Heart left ventricle (tissue), 16 donors: ENCODE measurements around the gene MRPL17. TPM values are rescaled to one million over a fixed set of nuclear protein-coding genes. Genes with fewer than 3 reads are reported as not detected.
A peak's percentile ranks its signal among the peaks of the same experiment; 100 is the strongest.

ENCODE experiments used
- ATAC-seq, 4 donors: fragments of 200-7000 bp; cut with Tn5 transposase; one replicate each; pipeline ENCODE4 v1.9.1; 2020 to 2022; ENCODE audit warnings: moderate library complexity in 4 of 4, mild to moderate bottlenecking in 3 of 4, moderate number of reproducible peaks in 1 of 4
- DNase-seq, 5 donors: peaks; one replicate each; pipeline ENCODE4 v3.0.0-alpha.2; 2020
- H3K27ac ChIP-seq, 12 donors: fragments of 200-600 bp; sonication (generic) in 4 of 12; one replicate each; pipeline versions ENCODE4 v1.5.0 to v1.8.0; 2016 to 2022; ENCODE audit warnings: mild to moderate bottlenecking in 2 of 12
- H3K27me3 ChIP-seq, 9 donors: fragments of 200-600 bp; sonication (generic) in 2 of 9; one replicate each; pipeline versions ENCODE4 v1.5.1 to v1.8.0; 2016 to 2022; ENCODE audit warnings: mild to moderate bottlenecking in 3 of 9
- H3K36me3 ChIP-seq, 9 donors: fragments of 200-600 bp; sonication (generic) in 2 of 9; one replicate each; pipeline versions ENCODE4 v1.5.0 to v1.8.0; 2018 to 2022; ENCODE audit warnings: mild to moderate bottlenecking in 2 of 9
- H3K4me1 ChIP-seq, 12 donors: fragments of 200-600 bp; sonication (generic) in 4 of 12; one replicate each; pipeline versions ENCODE4 v1.5.0 to v1.8.0; 2016 to 2022; ENCODE audit warnings: mild to moderate bottlenecking in 3 of 12
- H3K4me3 ChIP-seq, 12 donors: fragments of 200-600 bp; sonication (generic) in 4 of 12; one replicate each; pipeline versions ENCODE4 v1.5.0 to v1.8.0; 2017 to 2022; ENCODE audit warnings: mild to moderate bottlenecking in 9 of 12, moderate library complexity in 4 of 12
- H3K9me3 ChIP-seq, 12 donors: fragments of 200-600 bp; sonication (generic) in 4 of 12; one replicate each; pipeline versions ENCODE4 v1.5.0 to v1.8.0; 2016 to 2022; ENCODE audit warnings: mild to moderate bottlenecking in 1 of 12
- CTCF ChIP-seq, 12 donors: fragments of 200-600 bp; sonication (generic) in 4 of 12; IDR thresholded peaks; one replicate each; pipeline versions ENCODE4 v1.5.0 to v1.8.0; 2018 to 2022; ENCODE audit warnings: antibody characterized with exemption in 12 of 12, mild to moderate bottlenecking in 5 of 12
- POLR2A ChIP-seq, 2 donors: fragments of 450-650 bp; IDR thresholded peaks; one replicate each; pipeline ENCODE4 v1.6.1; 2017; ENCODE audit warnings: antibody characterized with exemption in 2 of 2, mild to moderate bottlenecking in 2 of 2, moderate library complexity in 2 of 2
- WGBS, 4 donors: extraction: QIAGEN DNeasy Blood & Tissue Kit in 2 of 4; methylation state at CpG; one replicate each; pipeline versions ENCODE4 v1.1.5 to v1.1.7; 2013 to 2018; 5-methylcytosine and 5-hydroxymethylcytosine counted together
- intact Hi-C, 10 donors: fragments of 100-400 bp; cut with DNase I; formaldehyde crosslinking; loops; one replicate each; pipeline versions ENCODE4 v1.11.1 to v1.14.2; 2022
- polyA plus RNA-seq, 2 donors: library from polyadenylated mRNA; stranded (reverse); fragments of 200-250 nt; gene quantifications; one replicate each; pipeline ENCODE4 v1.2.3, GENCODE V29; 2013
- total RNA-seq, 9 donors: library from RNA; depleted of rRNA in 2 of 9; stranded (reverse); fragments of >200 nt in 2 of 9; fragmentation: NEBNext Ultra II Directional in 3 of 9; extraction: Animal tissue kit (Norgen Biotek cat#: 25700) in 3 of 9; gene quantifications; one replicate each; pipeline versions ENCODE4 v1.1.0 to v1.2.4, GENCODE V29; 2016 to 2023
- donor health status: ischemic (EF 13 %, LVEDD 7.1; RV severe dilation, severe dysfunction).
- donor health status: healthy with polysubstance abuse.
- donor health status: DM: no; HTN: yes; CAD: no.
- donor health status: DM: no; HTN: no; CAD: no.
- donor health status: ischemic (EF 25% LVEDD 6.9; RV normal size, moderate dysfunction).
- donor health status: ischemic (EF 25% LVEDD 5.7; RV mildly dilated, moderate dysfunction).
- donor health status: healthy.
- donor health status: DM: yes; HTN: yes; CAD: no.
- donor health status: ischemic (EF 35%, LVEDD 5.7; RV mildly dilated, moderate dysfunction).
- donor health status: nonischemic (EF 11% LVEDD 7.7; RV severe dilation, severe dysfunction).
- donor health status: DM: yes; HTN: yes; CAD: no.
- donor health status: PGD.
- donor health status: ischemic (EF 29% LVEDD 5.4; RV normal size, mild dysfunction).
- donor health status: nonischemic (EF 23%, LVEDD 6.1; RV moderate dilation, normal function).

The MRPL17 gene
- total and polyA plus RNA-seq, 11 donors, result 31.0 to 70.9 (median 53.5) TPM

- intact Hi-C loops, result loop anchor here in 1 of 10 donors (5.0 kb wide), 1 partner anchor 45 kb away; the partner anchor contains the start of gene TAF10
- TF ChIP-seq POLR2A (IDR thresholded peaks at IDR 0.05) (no peak), CTCF (IDR thresholded peaks at IDR 0.05) (no peak)
- Histone ChIP-seq H3K9me3 (no peaks in the 10 kb centered on the region), H3K4me3 (no peak overlapping the region), H3K27me3 (peaks cover 0 to 5% (median 0%) of the 10 kb centered on the region in 9 donors), H3K4me1 (peaks cover 0 to 42% (median 14%) of the 10 kb centered on the region in 12 donors), H3K27ac (no peak overlapping the region), H3K36me3 (no peaks in the 10 kb centered on the region)
- WGBS, 4 donors, result 65 to 89% (median 86%) methylated on average over 1 of the region's 1 CpG
- ATAC-seq, result no peak
- DNase-seq, result no peak
Measured at GRCh38 chr11:6657346-6657745, 25.8 kb downstream of the MRPL17 start.

- peaks cover 0 to 43% (median 14%) of the 10 kb centered on the region in 12 donors for H3K4me1 ChIP-seq
- peak overlapping the region in 4 of 12 donors; percentile 83 to 93 (median 86) for H3K27ac ChIP-seq
Measured at GRCh38 chr11:6656936-6657335, 26.2 kb downstream of the MRPL17 start.

GRCh38 chr11:6656584-6656915 lies 26.6 kb downstream of the MRPL17 start:
- H3K4me1 ChIP-seq, result peaks cover 0 to 43% (median 16%) of the 10 kb centered on the region in 12 donors
- no peaks in the 10 kb centered on the region for H3K36me3 ChIP-seq
- peak overlapping the region in 8 of 12 donors; percentile 48 to 68 (median 58) for H3K4me3 ChIP-seq
- TF ChIP-seq POLR2A (IDR thresholded peaks at IDR 0.05), result no peak
- no peak for TF ChIP-seq CTCF (IDR thresholded peaks at IDR 0.05)
- DNase-seq (no peak), ATAC-seq (no peak)
- H3K27ac ChIP-seq, result peak overlapping the region in 9 of 12 donors; percentile 51 to 93 (median 85)
- H3K9me3 ChIP-seq, result no peaks in the 10 kb centered on the region
- peaks cover 0 to 6% (median 0%) of the 10 kb centered on the region in 9 donors for H3K27me3 ChIP-seq
- WGBS, 4 donors, result 71 to 82% (median 77%) methylated on average over 4 of the region's 4 CpGs
- intact Hi-C loops, result loop anchor here in 1 of 10 donors (5.0 kb wide), 1 partner anchor 44 kb away; the partner anchor contains the start of gene TAF10

More at GRCh38 chr11:6656936-6657335, 26.2 kb downstream of the MRPL17 start:
- WGBS, 4 donors, result 72 to 85% (median 82%) methylated on average over 5 of the region's 5 CpGs
- H3K4me3 ChIP-seq, result no peak overlapping the region
- TF ChIP-seq POLR2A (IDR thresholded peaks at IDR 0.05), result no peak
- TF ChIP-seq CTCF (IDR thresholded peaks at IDR 0.05), result no peak
- no peaks in the 10 kb centered on the region for H3K36me3 ChIP-seq
- DNase-seq, result no peak
- intact Hi-C loops, result loop anchor here in 1 of 10 donors (5.0 kb wide), 1 partner anchor 45 kb away; the partner anchor contains the start of gene TAF10
- peaks cover 0 to 5% (median 0%) of the 10 kb centered on the region in 9 donors for H3K27me3 ChIP-seq
- no peaks in the 10 kb centered on the region for H3K9me3 ChIP-seq
- no peak for ATAC-seq

GRCh38 chr11:6655790-6656583 lies 27.2 kb downstream of the MRPL17 start, which contains the start of gene DCHS1:
TSS of gene DCHS1 (minus strand) at chr11:6655809. CDS start at chr11:6641613, 14,196 bp downstream.
- no peaks in the 10 kb centered on the region for H3K9me3 ChIP-seq
- H3K27me3 ChIP-seq, result peaks cover 0 to 8% (median 0%) of the 10 kb centered on the region in 9 donors
- no peaks in the 10 kb centered on the region for H3K36me3 ChIP-seq
- peaks cover 0 to 47% (median 18%) of the 10 kb centered on the region in 12 donors for H3K4me1 ChIP-seq
- WGBS, 4 donors, result 13 to 22% (median 16%) methylated on average over 23 to 38 of the region's 56 CpGs
- DNase-seq, result peak; percentile 51 to 75 (median 64)
- TF ChIP-seq CTCF (IDR thresholded peaks at IDR 0.05), result no peak
- ATAC-seq, result peak in 3 of 4 donors; percentile 66 to 71 (median 68)
- intact Hi-C loops, result loop anchor here in 1 of 10 donors (5.0 kb wide), 1 partner anchor 44 kb away; the partner anchor contains the start of gene TAF10
- H3K27ac ChIP-seq, result peak within 1 kb of the TSS; percentile 1 to 93 (median 81)
- peak within 1 kb of the TSS; percentile 20 to 68 (median 55) for H3K4me3 ChIP-seq
